Astrocyte (in vitro differentiated cells and primary cell): ENCODE data around the gene ANKEF1.

ENCODE experiments used
- CTCF ChIP-seq: IDR thresholded peaks from 2 replicates; pipeline ENCODE4 v1.5.1; 2011; ENCODE audit warnings: low read depth, mild to moderate bottlenecking, inconsistent platforms, low read length, moderate library complexity; ENCODE audit not compliant: insufficient read depth
- EZH2 ChIP-seq: IDR thresholded peaks from 2 replicates; pipeline ENCODE4 v1.6.1; 2012; ENCODE audit warnings: mild to moderate bottlenecking, low read length, inconsistent platforms; ENCODE audit not compliant: insufficient read depth

GRCh38 chr20:9994676-9995075, 40.1 kb upstream of the ANKEF1 start:
- TF ChIP-seq CTCF (no peak), EZH2 (no peak)
